ENCODE results near the gene SMURF2.

- TF ChIP-seq REST (IDR thresholded peaks at IDR 0.05) (no peak), POLR2A (IDR thresholded peaks at IDR 0.05; ENCODE audit: low read length) (no peak), RCOR1 (IDR thresholded peaks at IDR 0.05; ENCODE audit: low read depth, low read length) (no peak)
These were observed 13.9 kb downstream of the SMURF2 start for GRCh38 chr17:64648234-64648633.
